HCT116 (cell line): ENCODE results near the gene ZNF180. TPM values are rescaled to one million over a fixed set of nuclear protein-coding genes. Genes with fewer than 3 reads are reported as not detected.
A peak's percentile ranks its signal among the peaks of the same experiment; 100 is the strongest.

Experiments used
- ATAC-seq: fragments of 200-7000 bp; cut with Tn5 transposase; 2 replicates; pipeline ENCODE4 v1.9.1; 2020; ENCODE audit warnings: mild to moderate bottlenecking, moderate library complexity
- BruUV-seq: library from RNA; stranded (reverse); fragments of 400-500 nt; replicated peaks from 2 replicates; lab custom pipeline; 2021; lab: Mats Ljungman, UMichigan
- CTCF ChIA-PET: fragments of 300-600 bp; sonication (Branson Sonifier 250); formaldehyde crosslinking; loops from one replicate; lab custom pipeline; 2021; ENCODE audit warnings: antibody characterized with exemption; lab: Charles Lee
- POLR2A ChIA-PET: fragments of 300-600, 350-600 bp; sonication (Branson Sonifier 250); formaldehyde crosslinking; loops from one replicate; lab custom pipeline; 2021; ENCODE audit warnings: antibody characterized with exemption; lab: Charles Lee
- RAD21 ChIA-PET, 2 experiments: fragments of 300-600 bp; sonication (Branson Sonifier 250); formaldehyde crosslinking; loops; one replicate each; lab custom pipeline; 2023; ENCODE audit warnings: low total read pairs in 2 of 2; ENCODE audit not compliant: uncharacterized antibody in 2 of 2, unreplicated experiment in 2 of 2, low non-redundant PET in 1 of 2; lab: Charles Lee
- DNase-seq: peaks from one replicate; pipeline ENCODE4 v3.0.0-alpha.2; 2010; ENCODE audit warnings: low read depth, low spot score
- H2AFZ ChIP-seq: fragments of 200-600 bp; shearing (Covaris generic), sonication (generic); 2 replicates; pipeline ENCODE4 v1.6.1; 2017; ENCODE audit warnings: low read depth, mixed run types, mixed read lengths, antibody characterized with exemption, low read length; ENCODE audit not compliant: poor library complexity, severe bottlenecking
- H3K27ac ChIP-seq: 2 replicates; pipeline ENCODE4 v1.5.1; 2012; ENCODE audit warnings: low read depth, low read length
- H3K27me3 ChIP-seq: fragments of 200-600 bp; sonication (generic); 2 replicates; pipeline ENCODE4 v1.6.1; 2016; ENCODE audit warnings: mixed run types, low read length, mixed read lengths; ENCODE audit not compliant: insufficient read depth
- H3K36me3 ChIP-seq, 2 experiments: fragments of 200-500 bp in 1 of 2; fragments of 200-600 bp in 1 of 2; sonication (Bioruptor generic) in 1 of 2; sonication (generic) in 1 of 2; 2 replicates each; pipeline versions ENCODE4 v1.5.1 to v1.6.1; 2014 to 2016; ENCODE audit warnings: low read length in 2 of 2, inconsistent platforms in 1 of 2, mixed read lengths in 1 of 2, mixed run types in 1 of 2; ENCODE audit not compliant: insufficient read depth in 2 of 2, control insufficient read depth in 1 of 2
- H3K4me1 ChIP-seq, 2 experiments: fragments of 200-600 bp in 1 of 2; sonication (generic) in 1 of 2; 2 replicates each; pipeline versions ENCODE4 v1.5.1 to v1.6.1; 2012 to 2017; ENCODE audit warnings: low read length in 2 of 2, inconsistent platforms in 1 of 2, mild to moderate bottlenecking in 1 of 2, mixed read lengths in 1 of 2, mixed run types in 1 of 2, moderate library complexity in 1 of 2; ENCODE audit not compliant: insufficient read depth in 2 of 2, control insufficient read depth in 1 of 2
- H3K4me2 ChIP-seq: fragments of 200-600 bp; sonication (generic); 2 replicates; pipeline ENCODE4 v1.6.1; 2017; ENCODE audit warnings: mixed run types, low read length, mixed read lengths
- H3K4me3 ChIP-seq, 2 experiments: fragments of 200-600 bp in 1 of 2; sonication (generic) in 1 of 2; replicated peaks in 1 of 2; 2 replicates each; pipeline ENCODE4 v1.5.1; 2011 to 2016; ENCODE audit warnings: low read length in 2 of 2, control low read depth in 1 of 2, low read depth in 1 of 2, mild to moderate bottlenecking in 1 of 2, mixed read lengths in 1 of 2, mixed run types in 1 of 2
- H3K79me2 ChIP-seq: fragments of 200-600 bp; sonication (generic); 2 replicates; pipeline ENCODE4 v1.6.1; 2017; ENCODE audit warnings: mild to moderate bottlenecking, mixed run types, low read length, moderate library complexity, mixed read lengths; ENCODE audit not compliant: insufficient read depth
- H3K9ac ChIP-seq: fragments of 200-600 bp; sonication (generic); 2 replicates; pipeline ENCODE4 v1.6.1; 2016; ENCODE audit warnings: low read length, mixed read lengths
- H3K9me2 ChIP-seq: fragments of 200-600 bp; sonication (generic), shearing (Covaris generic); 2 replicates; pipeline ENCODE4 v1.6.1; 2017; ENCODE audit warnings: mixed run types, mild to moderate bottlenecking, moderate library complexity; ENCODE audit not compliant: insufficient read depth
- H3K9me3 ChIP-seq, 2 experiments: fragments of 200-500 bp in 1 of 2; fragments of 200-600 bp in 1 of 2; sonication (Bioruptor generic) in 1 of 2; sonication (generic) in 1 of 2; 2 replicates each; pipeline ENCODE4 v1.6.1; 2014 to 2017; ENCODE audit warnings: low read length in 2 of 2, mixed read lengths in 2 of 2, inconsistent platforms in 1 of 2, low read depth in 1 of 2, mild to moderate bottlenecking in 1 of 2, mixed run types in 1 of 2, moderate library complexity in 1 of 2; ENCODE audit not compliant: control insufficient read depth in 1 of 2, insufficient read depth in 1 of 2
- H4K20me1 ChIP-seq: fragments of 200-600 bp; sonication (generic), shearing (Covaris generic); 2 replicates; pipeline ENCODE4 v1.6.1; 2017; ENCODE audit warnings: mixed run types, mild to moderate bottlenecking, moderate library complexity; ENCODE audit not compliant: insufficient read depth
- CBX3 ChIP-seq: IDR thresholded peaks from 2 replicates; pipeline ENCODE4 v1.6.1; 2012; ENCODE audit warnings: low read depth
- CEBPB ChIP-seq: IDR thresholded peaks from 2 replicates; pipeline ENCODE4 v1.6.1; 2012; ENCODE audit warnings: low read depth
- EGR1 ChIP-seq: IDR thresholded peaks from 2 replicates; pipeline ENCODE4 v1.6.1; 2012; ENCODE audit warnings: low read depth
- ELF1 ChIP-seq: IDR thresholded peaks from 2 replicates; pipeline ENCODE4 v1.6.1; 2012; ENCODE audit warnings: low read depth, borderline replicate concordance
- EZH2 ChIP-seq: fragments of 200-600 bp; sonication (generic); IDR thresholded peaks from 2 replicates; pipeline ENCODE4 v1.6.1; 2017; ENCODE audit warnings: antibody characterized with exemption, mixed run types
- FOSL1 ChIP-seq: IDR thresholded peaks from 2 replicates; pipeline ENCODE4 v1.6.1; 2012; ENCODE audit warnings: low read depth
- JUND ChIP-seq: IDR thresholded peaks from 2 replicates; pipeline ENCODE4 v1.6.1; 2012
- POLR2AphosphoS5 ChIP-seq: IDR thresholded peaks from 2 replicates; pipeline ENCODE4 v1.6.1; 2011; ENCODE audit warnings: mild to moderate bottlenecking, low read depth, low read length, moderate library complexity
- SRF ChIP-seq: IDR thresholded peaks from 2 replicates; pipeline ENCODE4 v1.6.1; 2012; ENCODE audit warnings: low read depth
- TCF7L2 ChIP-seq: IDR thresholded peaks from 2 replicates; pipeline ENCODE4 v1.7.0; 2011; ENCODE audit warnings: borderline replicate concordance, inconsistent platforms; ENCODE audit not compliant: insufficient read depth, insufficient read length; ENCODE audit errors: extremely low read depth
- YY1 ChIP-seq: IDR thresholded peaks from 2 replicates; pipeline ENCODE4 v1.6.1; 2011; ENCODE audit warnings: low read length, low read depth, moderate library complexity, mild to moderate bottlenecking; ENCODE audit not compliant: insufficient replicate concordance; ENCODE audit errors: extremely low read depth
- ZFX ChIP-seq: fragments of 450-650 bp; IDR thresholded peaks from 2 replicates; pipeline ENCODE4 v1.6.1; 2017
- intact Hi-C: fragments of 100-400 bp; cut with micrococcal nuclease; formaldehyde crosslinking; loops from 2 replicates; pipeline ENCODE4 v1.10.0; 2022
- total RNA-seq: library from RNA; stranded (reverse); gene quantifications from one replicate; pipeline ENCODE4 v1.2.1, GENCODE V29; 2021; ENCODE audit not compliant: unreplicated experiment
- TF ChIP-seq, protein P1 (sequence below): IDR thresholded peaks from 2 replicates; pipeline ENCODE4 v1.6.1; 2011; ENCODE audit warnings: mild to moderate bottlenecking, low read length, moderate library complexity; ENCODE audit not compliant: insufficient replicate concordance; ENCODE audit errors: extremely low read depth
- TF ChIP-seq, protein P2 (sequence below): IDR thresholded peaks from 2 replicates; pipeline ENCODE4 v1.6.1; 2012

The ZNF180 gene
- total RNA-seq, 1 experiment from 2014 or later = 7.3 TPM

DNA sequence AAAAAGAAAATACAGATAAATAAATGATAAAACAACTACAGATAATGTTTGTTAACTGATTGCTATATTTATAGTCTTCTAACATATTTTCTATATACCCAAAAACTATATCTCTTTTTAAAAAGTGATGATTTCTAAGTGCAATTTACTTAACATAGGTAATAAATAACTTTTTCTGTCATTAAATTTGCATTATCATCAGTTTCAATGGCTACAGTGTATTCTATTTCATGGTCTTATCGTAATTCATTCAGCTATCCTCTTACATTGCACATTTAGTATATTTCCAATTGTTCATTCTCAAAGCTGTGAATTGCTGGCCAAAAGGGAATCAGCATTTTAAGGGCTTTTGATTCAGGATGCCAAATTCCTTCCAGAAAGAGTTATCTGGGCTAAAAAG, 3.6 kb downstream of the ZNF180 start:
- no peak overlapping the region for H3K4me2 ChIP-seq
- H2AFZ ChIP-seq = no peak overlapping the region
- H4K20me1 ChIP-seq = no peaks in the 10 kb centered on the region
- peaks cover 16 to 35% of the 10 kb centered on the region in 2 experiments; a peak in 3 of 4 replicates for H3K9me3 ChIP-seq
- H3K4me1 ChIP-seq = peaks cover 0 to 16% of the 10 kb centered on the region in 2 experiments; a peak in 1 of 4 replicates
- no peak overlapping the region for H3K27ac ChIP-seq
- no peak for DNase-seq
- H3K79me2 ChIP-seq = peaks cover 67% of the 10 kb centered on the region
- ChIA-PET POLR2A (no interaction called here), RAD21 (no interaction called here), CTCF (no interaction called here)
- H3K36me3 ChIP-seq = peaks cover 27 to 72% of the 10 kb centered on the region in 2 experiments
- no peak overlapping the region for H3K4me3 ChIP-seq
- BruUV-seq = no TSS peak
- no peak overlapping the region for H3K9ac ChIP-seq
- no peaks in the 10 kb centered on the region for H3K27me3 ChIP-seq
- intact Hi-C loops = no loop called here
- H3K9me2 ChIP-seq = no peaks in the 10 kb centered on the region
- TF ChIP-seq CEBPB (no peak), SRF (no peak), TCF7L2 (no peak)
- TF ChIP-seq, protein P1, sequence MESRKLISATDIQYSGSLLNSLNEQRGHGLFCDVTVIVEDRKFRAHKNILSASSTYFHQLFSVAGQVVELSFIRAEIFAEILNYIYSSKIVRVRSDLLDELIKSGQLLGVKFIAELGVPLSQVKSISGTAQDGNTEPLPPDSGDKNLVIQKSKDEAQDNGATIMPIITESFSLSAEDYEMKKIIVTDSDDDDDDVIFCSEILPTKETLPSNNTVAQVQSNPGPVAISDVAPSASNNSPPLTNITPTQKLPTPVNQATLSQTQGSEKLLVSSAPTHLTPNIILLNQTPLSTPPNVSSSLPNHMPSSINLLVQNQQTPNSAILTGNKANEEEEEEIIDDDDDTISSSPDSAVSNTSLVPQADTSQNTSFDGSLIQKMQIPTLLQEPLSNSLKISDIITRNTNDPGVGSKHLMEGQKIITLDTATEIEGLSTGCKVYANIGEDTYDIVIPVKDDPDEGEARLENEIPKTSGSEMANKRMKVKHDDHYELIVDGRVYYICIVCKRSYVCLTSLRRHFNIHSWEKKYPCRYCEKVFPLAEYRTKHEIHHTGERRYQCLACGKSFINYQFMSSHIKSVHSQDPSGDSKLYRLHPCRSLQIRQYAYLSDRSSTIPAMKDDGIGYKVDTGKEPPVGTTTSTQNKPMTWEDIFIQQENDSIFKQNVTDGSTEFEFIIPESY = no peak
- ATAC-seq = no peak

DNA sequence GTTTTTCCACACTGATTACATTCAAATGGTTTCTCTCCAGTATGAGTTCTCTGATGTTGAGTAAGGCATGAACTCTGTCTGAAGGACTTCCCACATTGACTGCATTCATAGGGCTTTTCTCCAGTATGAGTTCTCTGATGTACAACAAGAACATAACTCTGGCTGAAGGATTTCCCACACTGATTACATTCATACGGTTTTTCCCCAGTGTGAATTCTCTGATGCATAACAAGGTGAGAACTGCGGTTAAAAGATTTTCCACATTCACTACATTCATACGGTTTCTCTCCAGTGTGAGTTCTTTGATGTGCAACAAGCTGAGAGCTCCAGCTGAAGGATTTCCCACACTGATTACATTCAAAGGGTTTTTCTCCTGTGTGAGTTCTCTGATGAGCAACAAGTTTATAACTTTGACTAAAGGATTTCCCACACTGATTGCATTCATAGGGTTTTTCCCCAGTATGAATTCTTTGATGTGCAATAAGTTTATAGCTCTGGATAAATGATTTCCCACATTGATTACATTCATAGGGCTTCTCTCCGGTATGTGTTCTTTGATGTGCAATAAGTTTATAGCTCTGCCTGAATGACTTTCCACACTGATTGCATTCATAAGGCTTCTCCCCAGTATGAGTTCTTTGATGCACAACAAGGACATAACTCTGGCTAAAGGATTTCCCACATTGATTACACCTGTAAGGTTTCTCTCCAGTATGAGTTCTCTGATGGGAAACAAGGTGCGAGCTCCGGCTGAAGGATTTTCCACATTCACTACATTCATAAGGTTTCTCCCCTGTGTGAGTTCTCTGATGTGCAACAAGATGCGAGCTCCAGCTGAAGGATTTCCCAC, 23.5 kb downstream of the ZNF180 start:
- RAD21 ChIA-PET = no interaction called here
- no peak for DNase-seq
- intact Hi-C loops = no loop called here
- TF ChIP-seq JUND = no peak
- TF ChIP-seq YY1 = no peak
- peak; percentile 46; the same call in 1 of the 2 replicates for TF ChIP-seq CBX3
- TF ChIP-seq FOSL1 = no peak
- no peak for TF ChIP-seq EGR1
- TF ChIP-seq POLR2AphosphoS5 = 0 out of 2 replicates have a peak, but pooled peaks have one; percentile 5
- TF ChIP-seq ZFX = no peak
- no peak for TF ChIP-seq ELF1
- TF ChIP-seq, protein P2, sequence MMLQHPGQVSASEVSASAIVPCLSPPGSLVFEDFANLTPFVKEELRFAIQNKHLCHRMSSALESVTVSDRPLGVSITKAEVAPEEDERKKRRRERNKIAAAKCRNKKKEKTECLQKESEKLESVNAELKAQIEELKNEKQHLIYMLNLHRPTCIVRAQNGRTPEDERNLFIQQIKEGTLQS = no peak
- TF ChIP-seq EZH2 = no peak
- TF ChIP-seq, protein P1 = no peak
- no peak for TF ChIP-seq TCF7L2

More for the DNA sequence above, 23.5 kb downstream of the ZNF180 start:
- H3K27ac ChIP-seq = no peak overlapping the region
- no peak overlapping the region for H3K4me2 ChIP-seq
- H3K4me1 ChIP-seq = no peaks in the 10 kb centered on the region
- H3K4me3 ChIP-seq = no peak overlapping the region
- H3K27me3 ChIP-seq = no peaks in the 10 kb centered on the region
- CTCF ChIA-PET = no interaction called here
- H3K9ac ChIP-seq = no peak overlapping the region
- no peaks in the 10 kb centered on the region for H3K9me2 ChIP-seq
- no peak for ATAC-seq
- peaks cover 23 to 55% of the 10 kb centered on the region in 2 experiments for H3K36me3 ChIP-seq
- H3K79me2 ChIP-seq = no peaks in the 10 kb centered on the region
- peaks cover 66 to 80% of the 10 kb centered on the region in 2 experiments for H3K9me3 ChIP-seq
- POLR2A ChIA-PET = no interaction called here
- TSS peak; percentile 7 for BruUV-seq
- H4K20me1 ChIP-seq = no peaks in the 10 kb centered on the region
- no peak overlapping the region for H2AFZ ChIP-seq
